BLaER1 (cell line): ENCODE results near the gene JPT1.

Experiments used
- H3K27ac ChIP-seq: shearing (Covaris generic); formaldehyde crosslinking; 2 replicates; pipeline ENCODE4 v1.8.1; 2022
- H3K27me3 ChIP-seq: shearing (Covaris generic); formaldehyde crosslinking; 2 replicates; pipeline ENCODE4 v1.8.1; 2022
- H3K36me3 ChIP-seq: shearing (Covaris generic); formaldehyde crosslinking; 2 replicates; pipeline ENCODE4 v1.8.1; 2022
- H3K4me1 ChIP-seq: shearing (Covaris generic); formaldehyde crosslinking; 2 replicates; pipeline ENCODE4 v1.8.1; 2022
- H3K4me2 ChIP-seq: shearing (Covaris generic); formaldehyde crosslinking; 2 replicates; pipeline ENCODE4 v1.8.1; 2022
- H3K4me3 ChIP-seq: shearing (Covaris generic); formaldehyde crosslinking; 2 replicates; pipeline ENCODE4 v1.8.1; 2022
- H3K9ac ChIP-seq: shearing (Covaris generic); formaldehyde crosslinking; 2 replicates; pipeline ENCODE4 v1.8.1; 2022
- H3K9me3 ChIP-seq: shearing (Covaris generic); formaldehyde crosslinking; 2 replicates; pipeline ENCODE4 v1.8.1; 2022
- H4K20me1 ChIP-seq: shearing (Covaris generic); formaldehyde crosslinking; 2 replicates; pipeline ENCODE4 v1.8.1; 2022
- Cebpa-rat ChIP-seq: shearing (Covaris generic); IDR thresholded peaks from 2 replicates; pipeline ENCODE4 v1.8.1; 2022

JPT1 gene

GRCh38 chr17:75097865-75098264 lies 56.4 kb downstream of the JPT1 start:
- Histone ChIP-seq H3K4me1 (peaks cover 14% of the 10 kb centered on the region), H4K20me1 (no peaks in the 10 kb centered on the region), H3K9me3 (no peaks in the 10 kb centered on the region), H3K4me2 (no peak overlapping the region), H3K27me3 (no peaks in the 10 kb centered on the region), H3K9ac (no peak overlapping the region), H3K4me3 (no peak overlapping the region), H3K27ac (no peak overlapping the region), H3K36me3 (peaks cover 10% of the 10 kb centered on the region; the same call in 1 of the 2 replicates)
- no peak for TF ChIP-seq Cebpa-rat

DNA sequence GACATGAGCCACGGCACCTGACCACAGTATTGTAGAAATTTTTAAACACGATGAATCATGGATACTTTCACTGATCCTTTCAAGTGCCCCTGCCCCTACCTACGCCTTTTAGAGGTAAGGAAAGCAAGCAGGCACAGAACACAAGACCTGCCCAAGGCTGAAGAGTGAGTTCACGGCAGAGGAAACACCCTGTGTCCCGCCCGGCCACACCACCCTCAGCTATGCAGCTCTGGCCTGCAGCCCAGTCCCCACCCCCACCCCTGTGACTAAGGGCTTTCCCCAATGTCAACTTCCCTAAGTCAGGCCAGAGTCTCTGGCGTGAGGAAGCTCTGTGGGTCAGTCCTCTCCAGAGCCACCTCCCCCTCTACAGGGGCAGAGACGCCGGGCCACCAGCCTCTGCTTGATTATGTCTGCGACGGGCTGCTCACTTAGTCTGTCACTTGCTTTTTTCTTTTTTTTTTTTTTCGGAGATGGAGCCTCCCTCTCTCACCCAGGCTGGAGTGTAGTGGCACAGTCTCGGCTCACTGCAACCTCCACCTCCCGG lies 58.2 kb downstream of the JPT1 start:
- no peaks in the 10 kb centered on the region for H3K4me1 ChIP-seq
- H3K27me3 ChIP-seq: no peaks in the 10 kb centered on the region
- no peak for TF ChIP-seq Cebpa-rat
- H3K27ac ChIP-seq: no peak overlapping the region
- H3K4me3 ChIP-seq: no peak overlapping the region
- H3K4me2 ChIP-seq: no peak overlapping the region
- H4K20me1 ChIP-seq: no peaks in the 10 kb centered on the region
- no peaks in the 10 kb centered on the region for H3K9me3 ChIP-seq
- no peak overlapping the region for H3K9ac ChIP-seq
- peaks cover 10% of the 10 kb centered on the region; the same call in 1 of the 2 replicates for H3K36me3 ChIP-seq

DNA sequence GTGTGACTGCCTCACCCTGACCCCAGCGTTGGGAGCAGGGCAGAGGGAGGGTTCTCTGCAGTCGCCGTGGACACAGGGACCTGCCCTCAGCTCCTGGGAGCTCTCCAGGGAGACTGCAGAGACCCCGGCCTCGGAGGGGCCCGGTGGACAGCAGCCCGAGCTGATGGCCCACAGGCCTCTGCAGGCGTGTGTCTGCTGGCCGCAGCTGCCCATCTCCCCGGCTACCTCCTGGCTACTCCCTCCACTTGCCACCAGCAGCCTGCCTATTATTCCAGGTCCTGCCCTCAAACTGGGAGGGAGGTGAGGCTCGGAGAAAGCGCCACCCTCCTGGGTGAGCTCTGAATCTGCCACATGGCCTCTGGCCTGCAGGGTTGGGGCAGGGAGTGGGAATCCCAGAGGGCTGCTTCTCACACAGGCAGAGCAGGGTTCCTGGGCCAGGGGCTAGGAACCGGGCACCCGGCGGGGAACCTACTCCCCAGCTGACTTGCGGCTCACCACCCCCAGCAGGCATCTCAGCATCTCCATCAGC lies 59.4 kb downstream of the JPT1 start:
- H3K4me2 ChIP-seq: no peak overlapping the region

GRCh38 chr17:75093548-75094158 lies 60.7 kb downstream of the JPT1 start:
- Histone ChIP-seq H3K27me3 (no peaks in the 10 kb centered on the region), H3K9ac (no peak overlapping the region), H3K4me3 (no peak overlapping the region), H3K27ac (no peak overlapping the region), H3K36me3 (no peaks in the 10 kb centered on the region), H4K20me1 (no peaks in the 10 kb centered on the region), H3K4me1 (peaks cover 9% of the 10 kb centered on the region), H3K4me2 (no peak overlapping the region), H3K9me3 (no peaks in the 10 kb centered on the region)
- TF ChIP-seq Cebpa-rat: no peak

More for the DNA sequence above, 59.4 kb downstream of the JPT1 start:
- Histone ChIP-seq H3K36me3 (peaks cover 2% of the 10 kb centered on the region; the same call in 1 of the 2 replicates), H3K9me3 (no peaks in the 10 kb centered on the region), H3K4me1 (no peaks in the 10 kb centered on the region), H4K20me1 (no peaks in the 10 kb centered on the region), H3K27ac (no peak overlapping the region), H3K27me3 (no peaks in the 10 kb centered on the region), H3K9ac (no peak overlapping the region), H3K4me3 (no peak overlapping the region)
- TF ChIP-seq Cebpa-rat: no peak

DNA sequence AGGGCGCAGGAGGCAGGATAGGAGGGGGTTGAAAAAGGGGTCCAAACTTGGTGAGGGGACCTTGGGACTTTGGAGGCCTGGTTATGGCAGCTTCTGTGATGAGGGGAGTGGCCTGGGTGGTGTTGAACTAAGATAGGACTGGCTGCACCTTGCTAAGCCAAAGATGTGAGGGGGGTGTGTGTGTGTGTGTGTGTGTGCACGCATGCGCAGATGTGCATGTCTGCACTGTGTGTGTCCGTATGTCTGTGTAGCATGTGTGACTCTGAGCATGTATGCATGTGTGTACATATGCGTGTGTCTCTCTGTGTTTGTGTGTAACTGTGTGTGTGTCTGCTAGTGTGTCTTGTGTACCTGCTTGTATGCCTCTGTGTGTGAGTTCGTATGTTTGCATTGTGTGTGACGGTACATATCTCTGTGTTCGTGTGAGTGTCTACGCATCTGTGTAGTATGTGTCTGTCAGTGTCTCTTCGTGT lies 62.4 kb downstream of the JPT1 start:
- no peak overlapping the region for H3K4me3 ChIP-seq
- H3K4me1 ChIP-seq: peaks cover 25% of the 10 kb centered on the region
- H3K9me3 ChIP-seq: no peaks in the 10 kb centered on the region
- no peaks in the 10 kb centered on the region for H3K36me3 ChIP-seq
- no peak overlapping the region for H3K4me2 ChIP-seq
- no peaks in the 10 kb centered on the region for H3K27me3 ChIP-seq
- H4K20me1 ChIP-seq: no peaks in the 10 kb centered on the region
- TF ChIP-seq Cebpa-rat: no peak
- no peak overlapping the region for H3K27ac ChIP-seq
- H3K9ac ChIP-seq: no peak overlapping the region

DNA sequence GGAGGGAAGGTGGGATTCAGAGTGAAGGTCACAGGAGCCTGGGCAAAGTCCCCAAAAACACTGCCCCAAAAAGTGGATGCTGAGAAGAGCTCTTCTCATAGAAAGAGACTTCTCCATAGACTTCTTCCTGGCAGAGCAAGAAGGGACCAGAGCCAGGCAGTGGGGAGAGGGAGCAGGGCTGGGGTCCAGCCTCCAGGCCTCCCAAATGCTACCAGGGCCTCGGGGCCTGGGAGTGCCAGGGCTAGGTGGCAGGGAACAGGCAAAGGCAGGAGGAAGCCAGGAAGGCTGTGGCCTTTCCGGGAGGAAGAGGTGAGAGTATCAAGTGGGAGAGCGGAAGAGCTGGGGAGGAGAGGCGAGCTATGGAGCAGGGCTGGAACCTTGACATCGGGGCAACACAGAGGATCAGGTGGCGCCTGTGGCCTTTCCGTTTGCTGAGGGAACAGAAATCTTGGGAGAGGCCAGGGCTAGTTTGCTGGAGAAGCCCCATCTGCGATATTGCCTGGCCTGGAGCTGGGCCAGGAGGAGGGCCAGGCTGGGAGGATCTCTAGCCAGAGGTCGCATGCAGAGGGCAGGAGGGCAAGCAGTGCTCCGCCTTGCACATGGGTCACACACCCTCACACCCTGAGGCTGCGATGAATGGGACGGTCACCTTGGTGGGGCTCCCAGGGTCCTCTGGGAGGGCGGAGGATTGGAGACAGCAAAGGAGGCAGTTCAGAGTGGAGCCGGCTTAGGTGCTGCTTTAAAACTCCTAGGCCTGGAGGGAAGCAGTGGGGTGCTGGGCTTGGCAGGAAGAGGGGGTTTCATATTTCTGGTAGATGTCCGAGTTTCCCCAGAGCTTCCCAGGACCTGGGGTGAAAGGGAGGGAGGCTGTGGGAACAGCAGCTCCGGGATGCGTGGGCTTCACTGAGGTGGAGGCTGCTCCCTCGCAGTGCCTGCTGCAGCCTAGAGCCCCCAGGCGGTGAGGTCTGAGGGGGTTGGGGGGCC lies 63.1 kb downstream of the JPT1 start:
- no peak overlapping the region for H3K4me2 ChIP-seq
- no peak overlapping the region for H3K27ac ChIP-seq
- H3K4me1 ChIP-seq: peaks cover 27% of the 10 kb centered on the region
- H3K36me3 ChIP-seq: no peaks in the 10 kb centered on the region
- no peak overlapping the region for H3K9ac ChIP-seq
- no peak overlapping the region for H3K4me3 ChIP-seq
- no peaks in the 10 kb centered on the region for H3K27me3 ChIP-seq
- H4K20me1 ChIP-seq: no peaks in the 10 kb centered on the region
- TF ChIP-seq Cebpa-rat: no peak
- no peaks in the 10 kb centered on the region for H3K9me3 ChIP-seq

DNA sequence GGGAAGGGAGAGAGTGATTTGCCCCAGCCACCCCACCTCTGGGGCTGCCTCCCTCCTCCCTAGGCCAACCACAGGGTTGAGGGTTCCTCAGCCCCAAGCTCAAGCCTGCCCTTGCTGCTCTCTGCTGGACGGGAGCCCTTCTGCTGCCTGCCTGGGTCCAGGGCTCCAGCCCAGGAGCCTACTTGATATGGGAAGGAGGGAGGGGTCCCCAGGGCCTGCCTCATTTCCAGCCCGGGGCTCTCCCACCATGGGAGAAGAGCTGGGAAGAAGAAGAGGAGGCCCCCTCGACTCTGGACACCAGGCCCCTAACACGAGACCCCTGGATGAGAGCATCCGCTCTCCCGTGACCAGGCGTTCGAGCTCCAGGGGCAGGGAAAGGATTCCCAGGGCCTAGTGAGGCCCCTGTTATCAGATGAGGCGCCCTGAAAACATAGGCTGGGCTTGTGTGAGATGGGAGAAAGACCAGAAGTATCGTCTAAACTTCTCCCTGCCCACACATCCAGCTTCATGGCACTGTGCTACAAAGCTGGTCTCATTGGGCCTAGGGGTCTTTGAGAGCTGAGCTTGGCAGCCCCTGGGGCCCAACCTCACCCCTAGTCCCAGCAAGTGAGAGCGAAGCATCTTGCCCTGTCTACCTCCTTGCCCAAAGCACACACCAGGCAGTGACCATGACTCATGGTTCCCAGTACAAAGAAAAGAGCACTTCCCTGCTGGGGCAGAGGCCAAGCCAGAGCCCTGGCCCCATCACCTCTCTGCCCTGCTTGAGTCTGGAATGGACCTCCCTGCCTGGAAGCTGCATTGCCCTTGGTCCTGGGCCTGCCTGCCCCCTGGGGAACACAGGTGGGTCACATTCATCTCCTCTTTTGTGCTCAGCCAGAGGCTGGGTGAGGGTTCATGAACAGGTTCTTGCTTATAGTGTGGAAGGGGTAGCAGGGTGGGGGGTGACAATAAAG lies 65.6 kb downstream of the JPT1 start:
- Histone ChIP-seq H4K20me1 (no peaks in the 10 kb centered on the region), H3K9ac (peak overlapping the region; percentile 84), H3K4me3 (peak overlapping the region; percentile 76), H3K36me3 (no peaks in the 10 kb centered on the region), H3K9me3 (no peaks in the 10 kb centered on the region), H3K27ac (peak overlapping the region; percentile 77), H3K4me2 (peak overlapping the region; percentile 98), H3K27me3 (no peaks in the 10 kb centered on the region), H3K4me1 (peaks cover 40% of the 10 kb centered on the region)
- TF ChIP-seq Cebpa-rat: no peak

DNA sequence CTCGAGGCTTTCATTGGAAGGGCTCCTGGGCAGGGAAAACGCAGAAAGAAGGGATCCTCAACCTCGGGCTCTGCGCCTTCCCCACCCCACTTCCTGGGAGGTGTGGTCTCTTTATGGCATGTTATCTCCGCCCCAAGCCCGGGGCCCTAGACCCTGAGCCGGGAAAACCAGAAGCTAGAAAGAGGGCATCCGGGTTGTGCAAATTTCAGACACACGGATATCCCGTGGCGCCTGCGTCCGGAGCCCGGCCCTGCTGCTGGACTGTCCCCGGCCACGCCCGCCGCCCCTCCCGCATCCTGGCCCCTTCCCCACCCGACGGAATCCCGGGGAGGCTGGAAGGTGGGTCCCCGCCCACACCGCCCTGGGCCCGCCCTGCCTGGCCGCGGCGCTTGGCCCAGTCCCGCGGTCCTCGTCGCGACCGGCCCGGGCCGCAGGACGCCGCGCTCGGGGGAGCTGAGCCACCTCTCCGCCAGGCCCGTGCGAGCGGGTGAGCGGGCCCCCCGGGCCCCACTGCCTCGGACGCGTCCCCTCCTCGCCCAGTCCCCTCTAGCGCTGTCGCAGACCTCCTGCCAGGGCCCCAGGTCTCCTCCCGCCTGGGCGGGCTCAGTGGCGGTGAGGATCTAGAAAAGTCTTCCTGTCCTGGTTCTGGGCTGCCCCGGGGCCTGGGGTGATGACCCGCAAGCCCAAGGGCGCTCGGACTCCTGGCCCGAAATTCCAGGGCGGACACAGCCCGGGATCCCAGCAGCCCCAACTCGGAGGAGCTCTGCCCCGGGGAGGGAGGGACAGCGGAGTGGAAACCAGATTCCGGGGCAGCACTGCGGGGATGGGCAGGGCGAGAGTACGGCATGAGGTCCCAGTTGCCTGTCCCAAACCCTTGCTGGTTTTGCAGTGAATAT lies 66.5 kb downstream of the JPT1 start, which contains the start of gene SLC16A5:
SLC16A5 (plus strand) TSS at position 397 of the 896 bp plus-strand sequence. CDS start 5,683 bp downstream, outside the sequence.
- peak within 1 kb of the TSS; percentile 98 for H3K4me2 ChIP-seq
- H3K27ac ChIP-seq: peak within 1 kb of the TSS; percentile 77
- peak within 1 kb of the TSS; percentile 76 for H3K4me3 ChIP-seq
- no peaks in the 10 kb centered on the region for H3K27me3 ChIP-seq
- H4K20me1 ChIP-seq: no peaks in the 10 kb centered on the region
- no peaks in the 10 kb centered on the region for H3K36me3 ChIP-seq
- TF ChIP-seq Cebpa-rat: no peak
- H3K4me1 ChIP-seq: peaks cover 49% of the 10 kb centered on the region
- H3K9ac ChIP-seq: peak within 1 kb of the TSS; percentile 84
- H3K9me3 ChIP-seq: no peaks in the 10 kb centered on the region
